22Rv1 (cell line): ENCODE results near the gene PCSK6.

Source experiments
- CTCF ChIP-seq: fragments of 450-650 bp; IDR thresholded peaks from 2 replicates; pipeline ENCODE4 v1.5.1; 2017; ENCODE audit warnings: mild to moderate bottlenecking
- ZFX ChIP-seq: fragments of 450-650 bp; IDR thresholded peaks from 2 replicates; pipeline ENCODE4 v1.6.1; 2017; ENCODE audit warnings: antibody characterized with exemption, borderline replicate concordance

GRCh38 chr15:101329867-101330380 lies 159.6 kb downstream of the PCSK6 start:
- no peak for TF ChIP-seq CTCF
- TF ChIP-seq ZFX = no peak
